A549 (cell line): Measurements from ENCODE around the gene LRGUK. TPM values are rescaled to one million over a fixed set of nuclear protein-coding genes. Genes with fewer than 3 reads are reported as not detected.
A peak's percentile ranks its signal among the peaks of the same experiment; 100 is the strongest.

ENCODE experiments used
- ATAC-seq, 2 experiments: fragments of 200-7000 bp in 1 of 2; fragments of >200 bp in 1 of 2; cut with Nextera tagmentation in 1 of 2; cut with Tn5 transposase in 1 of 2; 3 replicates each; pipeline versions ENCODE4 v1.8.0 to v1.9.1; 2018 to 2020; ENCODE audit warnings: mild to moderate bottlenecking in 1 of 2, moderate library complexity in 1 of 2
- CTCF ChIA-PET: fragments of 300-600 bp; sonication (Branson Sonifier 250); formaldehyde crosslinking; extraction: SDS; loops from one replicate; lab custom pipeline; 2021; ENCODE audit warnings: antibody characterized with exemption, inconsistent platforms; lab: Yijun Ruan, JAX
- POLR2A ChIA-PET: fragments of 350-600 bp; formaldehyde crosslinking; extraction: SDS; loops from one replicate; lab custom pipeline; 2021; ENCODE audit warnings: antibody characterized with exemption, inconsistent platforms; lab: Yijun Ruan, JAX
- DNase-seq, 2 experiments: peaks; one replicate each; pipeline versions ENCODE4 v3.0.0 to v3.0.0-alpha.2; 2011 to 2016; ENCODE audit warnings: low read depth in 1 of 2, low spot score in 1 of 2
- FAIRE-seq: peaks from 2 replicates; lab custom pipeline; 2011; peaks lifted over from hg19 to GRCh38; lab: Jason Lieb, UNC
- H3K27ac ChIP-seq, 2 experiments: fragments of >200 bp; sonication (Bioruptor Twin); formaldehyde crosslinking; 3 replicates each; pipeline ENCODE4 v1.5.1; 2016 to 2017
- H3K4me1 ChIP-seq: fragments of >200 bp; sonication (Bioruptor Twin); formaldehyde crosslinking; 3 replicates; pipeline ENCODE4 v1.6.1; 2016
- H3K4me2 ChIP-seq: fragments of >200 bp; sonication (Bioruptor Twin); formaldehyde crosslinking; 3 replicates; pipeline ENCODE4 v1.6.1; 2016
- H3K4me3 ChIP-seq: fragments of >200 bp; sonication (Bioruptor Twin); formaldehyde crosslinking; 3 replicates; pipeline ENCODE4 v1.5.1; 2016
- H3K9me3 ChIP-seq: fragments of >200 bp; sonication (Bioruptor Twin); formaldehyde crosslinking; 3 replicates; pipeline ENCODE4 v1.6.1; 2016
- BCL3 ChIP-seq: fragments of >200 bp; sonication (Bioruptor Twin); formaldehyde crosslinking; IDR thresholded peaks from 3 replicates; pipeline ENCODE4 v1.6.1; 2016
- BHLHE40 ChIP-seq: IDR thresholded peaks from 2 replicates; pipeline ENCODE4 v1.6.1; 2012; ENCODE audit warnings: low read depth, low read length, inconsistent platforms
- CHD2 ChIP-seq: fragments of 150-350 bp; IDR thresholded peaks from 2 replicates; pipeline ENCODE4 v1.6.1; 2014; ENCODE audit warnings: low read length; ENCODE audit not compliant: partially characterized antibody
- EHMT2 ChIP-seq: fragments of 200-600 bp; sonication (generic); IDR thresholded peaks from 2 replicates; pipeline ENCODE4 v1.6.1; 2016; ENCODE audit warnings: antibody characterized with exemption, low read depth, mild to moderate bottlenecking, moderate library complexity
- FOSB ChIP-seq: fragments of 250-450 bp; sonication (Bioruptor Pico); IDR thresholded peaks from 2 replicates; pipeline ENCODE4 v1.5.0; 2020; ENCODE audit warnings: mild to moderate bottlenecking, moderate library complexity
- GATA3 ChIP-seq: IDR thresholded peaks from 2 replicates; pipeline ENCODE4 v1.6.1; 2012; ENCODE audit warnings: borderline replicate concordance
- HDAC2 ChIP-seq: fragments of 200-600 bp; sonication (generic); IDR thresholded peaks from 2 replicates; pipeline ENCODE4 v1.6.1; 2016
- HOXB5 ChIP-seq: fragments of 250-450 bp; sonication (Bioruptor Pico); IDR thresholded peaks from 2 replicates; pipeline ENCODE4 v1.5.0; 2020; ENCODE audit warnings: mild to moderate bottlenecking, moderate library complexity
- JUN ChIP-seq, 2 experiments: fragments of >200 bp; sonication (Bioruptor Twin); formaldehyde crosslinking; IDR thresholded peaks; 2 replicates in 1 of 2; 3 replicates in 1 of 2; pipeline ENCODE4 v1.6.1; 2016 to 2017
- KDM5A ChIP-seq: fragments of 200-600 bp; sonication (generic); IDR thresholded peaks from 2 replicates; pipeline ENCODE4 v1.6.1; 2016; ENCODE audit warnings: antibody characterized with exemption, mild to moderate bottlenecking
- MAFK ChIP-seq: fragments of 450-650 bp; IDR thresholded peaks from 2 replicates; pipeline ENCODE4 v1.6.1; 2014; ENCODE audit not compliant: partially characterized antibody
- NFE2L2 ChIP-seq: fragments of 150-350 bp; conservative IDR thresholded peaks from 2 replicates; pipeline ENCODE4 v1.6.1; 2014; ENCODE audit warnings: low read length
- PHF8 ChIP-seq: fragments of 200-600 bp; sonication (generic); IDR thresholded peaks from 2 replicates; pipeline ENCODE4 v1.6.1; 2016; ENCODE audit warnings: low read depth, mild to moderate bottlenecking, antibody characterized with exemption, moderate library complexity, borderline replicate concordance
- POLR2AphosphoS2 ChIP-seq: conservative IDR thresholded peaks from 2 replicates; pipeline ENCODE4 v1.6.1; 2012; ENCODE audit warnings: low read length, improper control_type of control experiment, inconsistent platforms
- RNF2 ChIP-seq: fragments of 200-600 bp; sonication (generic); IDR thresholded peaks from 2 replicates; pipeline ENCODE4 v1.6.1; 2016; ENCODE audit warnings: low read depth, mild to moderate bottlenecking, antibody characterized with exemption, moderate library complexity, borderline replicate concordance
- TFCP2L1 ChIP-seq: fragments of 250-450 bp; sonication (Bioruptor Pico); IDR thresholded peaks from 2 replicates; pipeline ENCODE4 v1.5.0; 2021; ENCODE audit warnings: mild to moderate bottlenecking
- ZFP36 ChIP-seq: fragments of 450-650 bp; IDR thresholded peaks from 2 replicates; pipeline ENCODE4 v1.6.1; 2014; ENCODE audit warnings: borderline replicate concordance; ENCODE audit not compliant: partially characterized antibody
- ZNF302 ChIP-seq: fragments of 250-450 bp; sonication (Bioruptor Pico); IDR thresholded peaks from 2 replicates; pipeline ENCODE4 v1.9.0; 2021; ENCODE audit warnings: inconsistent platforms, mild to moderate bottlenecking, moderate library complexity
- ZSCAN20 ChIP-seq: fragments of 250-450 bp; sonication (Bioruptor Pico); IDR thresholded peaks from 2 replicates; pipeline ENCODE4 v1.8.0; 2022; ENCODE audit warnings: mild to moderate bottlenecking, moderate library complexity
- WGBS: methylation state at CpG from one replicate; pipeline ENCODE4 v1.1.6; 2017; ENCODE audit errors: missing lambda C conversion rate; 5-methylcytosine and 5-hydroxymethylcytosine counted together
- polyA plus RNA-seq, 4 experiments: library from polyadenylated mRNA; depleted of rRNA in 3 of 4; stranded (reverse); fragments of >200 nt; fragmentation: RNase III in 1 of 4; extraction: RNeasy Plus Mini Kit Qiagen cat#74134 plus additional on column Dnase treatment in 1 of 4; gene quantifications; 2 replicates in 3 of 4; 3 replicates in 1 of 4; pipeline ENCODE4 v1.2.3, GENCODE V29; 2011 to 2017
- TF ChIP-seq, protein P1 (sequence below): fragments of >200 bp; sonication (Bioruptor Twin); formaldehyde crosslinking; IDR thresholded peaks from 3 replicates; pipeline ENCODE4 v1.5.1; 2016
- TF ChIP-seq, protein P2 (sequence below): fragments of 450-650 bp; IDR thresholded peaks from 2 replicates; pipeline ENCODE4 v1.6.1; 2014; ENCODE audit warnings: antibody characterized with exemption
- TF ChIP-seq, protein P3 (sequence below): IDR thresholded peaks from 2 replicates; pipeline ENCODE4 v1.6.1; 2012; ENCODE audit warnings: low read depth, borderline replicate concordance

The LRGUK gene
- polyA plus RNA-seq, 2 of the 4 experiments (the other 2 are of a cell fraction): 0.28 to 0.32 TPM

DNA sequence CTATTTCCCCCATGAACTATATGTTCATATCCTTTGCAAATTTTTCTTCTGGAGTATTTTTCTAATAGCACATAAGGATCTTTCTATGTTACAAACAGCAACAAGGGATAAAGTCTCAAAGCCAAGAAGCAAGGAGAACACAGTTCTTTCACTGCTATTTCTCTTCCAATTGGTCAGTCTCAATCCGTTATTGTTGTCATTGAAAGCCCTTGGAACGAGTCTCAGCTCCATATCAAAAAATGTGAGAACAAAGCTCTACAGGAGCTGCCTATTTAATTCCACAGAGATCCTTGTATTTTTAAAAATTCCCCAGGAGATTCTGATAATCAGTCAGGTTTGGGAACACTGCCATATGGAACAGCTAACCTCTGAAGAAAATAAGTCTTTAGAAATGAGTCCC is 173.8 kb downstream of the LRGUK start:
- ATAC-seq (no peak), DNase-seq (no peak), FAIRE-seq (no peak)
- WGBS: 95% methylated on average over 2 of the region's 2 CpGs
- Histone ChIP-seq H3K27ac (no peak overlapping the region), H3K9me3 (no peaks in the 10 kb centered on the region), H3K4me3 (no peak overlapping the region), H3K4me1 (peaks cover 10% of the 10 kb centered on the region; the same call in 2 of the 3 replicates), H3K4me2 (no peak overlapping the region)
- ChIA-PET POLR2A (no interaction called here), CTCF (interaction anchor here (1.3 to 1.8 kb wide), 3 partner anchors 10 to 13 kb away, joined by 4 to 7 read pairs (median 6); no protein-coding TSS in a partner anchor)
- no peak for TF ChIP-seq ZSCAN20 (CRISPR knock-in tag)
- no peak for TF ChIP-seq FOSB (CRISPR knock-in tag)
- TF ChIP-seq CHD2: no peak
- TF ChIP-seq PHF8: no peak
- TF ChIP-seq BCL3: no peak
- TF ChIP-seq, all 56 proteins: peak for 0

- Histone ChIP-seq H3K4me2 (no peak overlapping the region), H3K27ac (no peak overlapping the region), H3K4me3 (no peak overlapping the region), H3K4me1 (peaks cover 10% of the 10 kb centered on the region; the same call in 2 of the 3 replicates), H3K9me3 (no peaks in the 10 kb centered on the region)
- WGBS: 93% methylated on average over 3 of the region's 3 CpGs
- TF ChIP-seq NFE2L2 (no peak), JUN (IDR thresholded peaks at IDR 0.05) (no peak), GATA3 (no peak), KDM5A (no peak), POLR2AphosphoS2 (no peak), FOSB (CRISPR knock-in tag) (no peak), ZNF302 (no peak), EHMT2 (no peak), HDAC2 (no peak), HOXB5 (CRISPR knock-in tag) (no peak), ZFP36 (no peak), RNF2 (no peak)
- TF ChIP-seq, protein P1, sequence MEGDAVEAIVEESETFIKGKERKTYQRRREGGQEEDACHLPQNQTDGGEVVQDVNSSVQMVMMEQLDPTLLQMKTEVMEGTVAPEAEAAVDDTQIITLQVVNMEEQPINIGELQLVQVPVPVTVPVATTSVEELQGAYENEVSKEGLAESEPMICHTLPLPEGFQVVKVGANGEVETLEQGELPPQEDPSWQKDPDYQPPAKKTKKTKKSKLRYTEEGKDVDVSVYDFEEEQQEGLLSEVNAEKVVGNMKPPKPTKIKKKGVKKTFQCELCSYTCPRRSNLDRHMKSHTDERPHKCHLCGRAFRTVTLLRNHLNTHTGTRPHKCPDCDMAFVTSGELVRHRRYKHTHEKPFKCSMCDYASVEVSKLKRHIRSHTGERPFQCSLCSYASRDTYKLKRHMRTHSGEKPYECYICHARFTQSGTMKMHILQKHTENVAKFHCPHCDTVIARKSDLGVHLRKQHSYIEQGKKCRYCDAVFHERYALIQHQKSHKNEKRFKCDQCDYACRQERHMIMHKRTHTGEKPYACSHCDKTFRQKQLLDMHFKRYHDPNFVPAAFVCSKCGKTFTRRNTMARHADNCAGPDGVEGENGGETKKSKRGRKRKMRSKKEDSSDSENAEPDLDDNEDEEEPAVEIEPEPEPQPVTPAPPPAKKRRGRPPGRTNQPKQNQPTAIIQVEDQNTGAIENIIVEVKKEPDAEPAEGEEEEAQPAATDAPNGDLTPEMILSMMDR: no peak
- TF ChIP-seq, protein P2, sequence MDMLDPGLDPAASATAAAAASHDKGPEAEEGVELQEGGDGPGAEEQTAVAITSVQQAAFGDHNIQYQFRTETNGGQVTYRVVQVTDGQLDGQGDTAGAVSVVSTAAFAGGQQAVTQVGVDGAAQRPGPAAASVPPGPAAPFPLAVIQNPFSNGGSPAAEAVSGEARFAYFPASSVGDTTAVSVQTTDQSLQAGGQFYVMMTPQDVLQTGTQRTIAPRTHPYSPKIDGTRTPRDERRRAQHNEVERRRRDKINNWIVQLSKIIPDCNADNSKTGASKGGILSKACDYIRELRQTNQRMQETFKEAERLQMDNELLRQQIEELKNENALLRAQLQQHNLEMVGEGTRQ: no peak
- POLR2A ChIA-PET: no interaction called here
- CTCF ChIA-PET: interaction anchor here (1.3 to 1.8 kb wide), 3 partner anchors 9 to 13 kb away, joined by 4 to 7 read pairs (median 6); no protein-coding TSS in a partner anchor
- FAIRE-seq (no peak), ATAC-seq (no peak), DNase-seq (no peak)
Observed at GRCh38 chr7:134301592-134301991, 174.5 kb downstream of the LRGUK start.

- DNase-seq (no peak), FAIRE-seq (peak; percentile 93)
- peak; percentile 97 for TF ChIP-seq MAFK
- TF ChIP-seq RNF2: no peak
- no peak for TF ChIP-seq PHF8
- no peak for TF ChIP-seq FOSB (CRISPR knock-in tag)
- TF ChIP-seq, protein P3, sequence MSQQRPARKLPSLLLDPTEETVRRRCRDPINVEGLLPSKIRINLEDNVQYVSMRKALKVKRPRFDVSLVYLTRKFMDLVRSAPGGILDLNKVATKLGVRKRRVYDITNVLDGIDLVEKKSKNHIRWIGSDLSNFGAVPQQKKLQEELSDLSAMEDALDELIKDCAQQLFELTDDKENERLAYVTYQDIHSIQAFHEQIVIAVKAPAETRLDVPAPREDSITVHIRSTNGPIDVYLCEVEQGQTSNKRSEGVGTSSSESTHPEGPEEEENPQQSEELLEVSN: no peak
- no peak for TF ChIP-seq CHD2
- TF ChIP-seq TFCP2L1 (CRISPR knock-in tag): no peak
- no peak for TF ChIP-seq BHLHE40
- TF ChIP-seq, all 56 proteins: peak for 1
- POLR2A ChIA-PET: no interaction called here
- CTCF ChIA-PET: interaction anchor here (1.3 to 1.8 kb wide), 3 partner anchors 9 to 13 kb away, joined by 4 to 7 read pairs (median 6); no protein-coding TSS in a partner anchor
- WGBS: 82% methylated on average over 2 of the region's 2 CpGs
- Histone ChIP-seq H3K4me3 (no peak overlapping the region), H3K27ac (no peak overlapping the region), H3K4me2 (no peak overlapping the region), H3K9me3 (no peaks in the 10 kb centered on the region), H3K4me1 (peaks cover 10% of the 10 kb centered on the region; the same call in 2 of the 3 replicates)
- no peak for ATAC-seq
Observed at GRCh38 chr7:134302120-134302519, 175.0 kb downstream of the LRGUK start.
